K562 (cell line): ENCODE data around the gene EML1.

Experiments
- CBX3 ChIP-seq, 2 experiments: IDR thresholded peaks; 1 replicate in 1 of 2; 2 replicates in 1 of 2; pipeline ENCODE4 v1.6.1; 2012; ENCODE audit warnings: inconsistent platforms in 2 of 2, low read length in 2 of 2, borderline replicate concordance in 1 of 2, control low read depth in 1 of 2
- CREB1 ChIP-seq, 2 experiments: sonication (generic) in 1 of 2; formaldehyde crosslinking in 1 of 2; IDR thresholded peaks; 2 replicates each; pipeline versions ENCODE4 v1.6.1 to v1.8.0; 2012 to 2022; ENCODE audit warnings: inconsistent platforms in 1 of 2, mild to moderate bottlenecking in 1 of 2, missing genetic modification reagents in 1 of 2, moderate library complexity in 1 of 2
- ELF4 ChIP-seq: fragments of 450-650 bp; formaldehyde crosslinking; IDR thresholded peaks from 2 replicates; pipeline ENCODE4 v1.4.0; 2022; ENCODE audit warnings: missing genetic modification characterization
- RCOR1 ChIP-seq, 2 experiments: IDR thresholded peaks; 2 replicates each; pipeline ENCODE4 v1.6.1; 2012; ENCODE audit warnings: low read depth in 2 of 2, low read length in 2 of 2, borderline replicate concordance in 1 of 2, improper control_type of control experiment in 1 of 2
- YBX1 ChIP-seq: fragments of 450-650 bp; IDR thresholded peaks from 2 replicates; pipeline ENCODE4 v1.7.1; 2016; ENCODE audit warnings: mild to moderate bottlenecking
- ZBTB8A ChIP-seq: fragments of 450-650 bp; IDR thresholded peaks from 2 replicates; pipeline ENCODE4 v1.6.1; 2018; ENCODE audit warnings: mild to moderate bottlenecking, moderate library complexity; ENCODE audit not compliant: partially characterized antibody

DNA sequence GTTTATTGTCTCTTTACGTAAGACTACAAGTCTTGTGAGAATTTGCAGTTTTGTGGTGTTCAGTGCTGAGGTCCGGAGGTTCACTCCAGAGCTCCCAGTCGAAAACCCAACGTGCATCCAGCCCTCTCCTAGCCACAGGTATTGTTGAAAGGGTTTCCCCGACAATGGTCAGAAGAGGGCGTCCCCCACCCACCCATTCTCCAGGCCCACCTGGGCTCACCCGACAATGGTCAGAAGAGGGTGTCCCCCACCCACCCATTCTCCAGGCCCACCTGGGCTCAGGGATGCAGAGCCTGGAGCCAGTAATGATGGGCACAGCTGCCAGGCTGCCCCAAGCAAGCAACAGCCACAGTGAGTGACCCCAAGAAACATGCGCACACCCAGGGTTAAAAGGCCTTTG lies 145.2 kb downstream of the EML1 start:
- TF ChIP-seq CREB1 (IDR thresholded peaks at IDR 0.05): no peak
- TF ChIP-seq CREB1 (CRISPR knock-in tag; IDR thresholded peaks at IDR 0.05): no peak
- no peak for TF ChIP-seq RCOR1 (IDR thresholded peaks at IDR 0.05; ENCODE audit: borderline replicate concordance in 1 of 2, low read depth in 2 of 2, low read length in 2 of 2)
- no peak for TF ChIP-seq ELF4
- no peak for TF ChIP-seq YBX1
- no peak for TF ChIP-seq CBX3 (IDR thresholded peaks at IDR 0.05; ENCODE audit: borderline replicate concordance in 1 of 2, low read length in 2 of 2)
- no peak for TF ChIP-seq ZBTB8A
